ENCODE results near the gene SUPV3L1.

GRCh38 chr10:69168493-69168892 lies 11.5 kb upstream of the SUPV3L1 start:
- TF ChIP-seq EZH2 (IDR thresholded peaks at IDR 0.05; ENCODE audit: low read length, unreplicated experiment), result no peak
- TF ChIP-seq, protein P1, sequence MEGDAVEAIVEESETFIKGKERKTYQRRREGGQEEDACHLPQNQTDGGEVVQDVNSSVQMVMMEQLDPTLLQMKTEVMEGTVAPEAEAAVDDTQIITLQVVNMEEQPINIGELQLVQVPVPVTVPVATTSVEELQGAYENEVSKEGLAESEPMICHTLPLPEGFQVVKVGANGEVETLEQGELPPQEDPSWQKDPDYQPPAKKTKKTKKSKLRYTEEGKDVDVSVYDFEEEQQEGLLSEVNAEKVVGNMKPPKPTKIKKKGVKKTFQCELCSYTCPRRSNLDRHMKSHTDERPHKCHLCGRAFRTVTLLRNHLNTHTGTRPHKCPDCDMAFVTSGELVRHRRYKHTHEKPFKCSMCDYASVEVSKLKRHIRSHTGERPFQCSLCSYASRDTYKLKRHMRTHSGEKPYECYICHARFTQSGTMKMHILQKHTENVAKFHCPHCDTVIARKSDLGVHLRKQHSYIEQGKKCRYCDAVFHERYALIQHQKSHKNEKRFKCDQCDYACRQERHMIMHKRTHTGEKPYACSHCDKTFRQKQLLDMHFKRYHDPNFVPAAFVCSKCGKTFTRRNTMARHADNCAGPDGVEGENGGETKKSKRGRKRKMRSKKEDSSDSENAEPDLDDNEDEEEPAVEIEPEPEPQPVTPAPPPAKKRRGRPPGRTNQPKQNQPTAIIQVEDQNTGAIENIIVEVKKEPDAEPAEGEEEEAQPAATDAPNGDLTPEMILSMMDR (conservative IDR thresholded peaks at IDR 0.05; ENCODE audit: low read depth, low read length), result no peak

All from PC-3 (cell line).